Measurements from ENCODE around the gene SUSD6. TPM values are rescaled to one million over a fixed set of nuclear protein-coding genes. Genes with fewer than 3 reads are reported as not detected.

SUSD6 gene
- total RNA-seq, 1 experiment from 2014 or later: 3.7 TPM

- no peaks in the 10 kb centered on the region for H4K20me1 ChIP-seq (ENCODE audit: control insufficient read depth, insufficient read depth, insufficient read length)
- H3K4me1 Mint-ChIP-seq: peaks cover 21 to 23% of the 10 kb centered on the region in 2 experiments
- no peak overlapping the region for H3K14ac ChIP-seq (ENCODE audit: insufficient read depth, low read length)
- WGBS (ENCODE audit: extremely low coverage, insufficient read length, low lambda C conversion rate): no CpG with 5 or more reads among the region's 4 CpGs
- H3K4ac ChIP-seq (ENCODE audit: low read depth, low read length): no peak overlapping the region
- no peak overlapping the region for H4K8ac ChIP-seq (replicated peaks; ENCODE audit: insufficient read length, low read depth, low read length)
- H2BK20ac ChIP-seq (ENCODE audit: low read depth, low read length, poor library complexity, severe bottlenecking): no peak overlapping the region
- H3K36me3 Mint-ChIP-seq (ENCODE audit: insufficient read depth in 1 of 3, low read depth in 3 of 3): no peaks in the 10 kb centered on the region
- no peak overlapping the region for H3K18ac ChIP-seq (ENCODE audit: insufficient read length, low read depth, low read length)
- H2AFZ ChIP-seq (ENCODE audit: low read length): no peak overlapping the region
- H3K27me3 Mint-ChIP-seq (ENCODE audit: low read depth): no peaks in the 10 kb centered on the region
- no peak overlapping the region for H2BK15ac ChIP-seq (ENCODE audit: low read depth, low read length)
- no peaks in the 10 kb centered on the region for H3K27me3 ChIP-seq (ENCODE audit: insufficient read depth, low read length)
- no peak overlapping the region for H3K4me2 ChIP-seq (ENCODE audit: insufficient read depth, insufficient read length, low read length)
- no peak overlapping the region for H4K5ac ChIP-seq (ENCODE audit: insufficient read length, low read depth, low read length)
- no peak overlapping the region for H3K27ac ChIP-seq (ENCODE audit: insufficient read length, low read depth, low read length)
- no peak overlapping the region for H3T11ph ChIP-seq (ENCODE audit: low read length)
- no peak overlapping the region; a peak in 1 of 7 replicates for H3K27ac Mint-ChIP-seq
- DNase-seq: no peak
- H3K79me1 ChIP-seq (ENCODE audit: insufficient read depth, low read depth, low read length, poor library complexity, severe bottlenecking): no peaks in the 10 kb centered on the region
- no peak overlapping the region for H3K4me3 Mint-ChIP-seq
- TF ChIP-seq, protein P1, sequence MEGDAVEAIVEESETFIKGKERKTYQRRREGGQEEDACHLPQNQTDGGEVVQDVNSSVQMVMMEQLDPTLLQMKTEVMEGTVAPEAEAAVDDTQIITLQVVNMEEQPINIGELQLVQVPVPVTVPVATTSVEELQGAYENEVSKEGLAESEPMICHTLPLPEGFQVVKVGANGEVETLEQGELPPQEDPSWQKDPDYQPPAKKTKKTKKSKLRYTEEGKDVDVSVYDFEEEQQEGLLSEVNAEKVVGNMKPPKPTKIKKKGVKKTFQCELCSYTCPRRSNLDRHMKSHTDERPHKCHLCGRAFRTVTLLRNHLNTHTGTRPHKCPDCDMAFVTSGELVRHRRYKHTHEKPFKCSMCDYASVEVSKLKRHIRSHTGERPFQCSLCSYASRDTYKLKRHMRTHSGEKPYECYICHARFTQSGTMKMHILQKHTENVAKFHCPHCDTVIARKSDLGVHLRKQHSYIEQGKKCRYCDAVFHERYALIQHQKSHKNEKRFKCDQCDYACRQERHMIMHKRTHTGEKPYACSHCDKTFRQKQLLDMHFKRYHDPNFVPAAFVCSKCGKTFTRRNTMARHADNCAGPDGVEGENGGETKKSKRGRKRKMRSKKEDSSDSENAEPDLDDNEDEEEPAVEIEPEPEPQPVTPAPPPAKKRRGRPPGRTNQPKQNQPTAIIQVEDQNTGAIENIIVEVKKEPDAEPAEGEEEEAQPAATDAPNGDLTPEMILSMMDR (conservative IDR thresholded peaks at IDR 0.05): no peak
- no peaks in the 10 kb centered on the region for H3K9me3 ChIP-seq (ENCODE audit: control insufficient read depth, low read depth, low read length)
- no peaks in the 10 kb centered on the region for H3K79me2 ChIP-seq (ENCODE audit: insufficient read depth, low read length)
- no peak overlapping the region for H2BK120ac ChIP-seq (ENCODE audit: low read depth, low read length, poor library complexity, severe bottlenecking)
- no peak overlapping the region for H4K91ac ChIP-seq (ENCODE audit: insufficient read length, low read depth, low read length)
- H3K23me2 ChIP-seq (ENCODE audit: insufficient read length, low read depth, low read length, poor library complexity, severe bottlenecking): no peaks in the 10 kb centered on the region
- no peak overlapping the region for H2BK5ac ChIP-seq (ENCODE audit: insufficient read length, low read length)
- 0 out of 2 replicates have a peak, but pooled peaks cover 2% of the 10 kb centered on the region for H3K4me1 ChIP-seq (ENCODE audit: insufficient read depth, low read length)
- no peak overlapping the region for H3K9ac ChIP-seq (ENCODE audit: extremely low read depth, insufficient read length, low read length)
- no peak overlapping the region for H3K56ac ChIP-seq (ENCODE audit: insufficient read length, low read depth, low read length)
- no peak overlapping the region for H3K23ac ChIP-seq (ENCODE audit: insufficient read length, low read depth, low read length)
- H3K9me3 Mint-ChIP-seq: no peaks in the 10 kb centered on the region
- no peak overlapping the region for H2BK12ac ChIP-seq (ENCODE audit: insufficient read length, low read depth, low read length)
- no peak overlapping the region for H2AK5ac ChIP-seq (ENCODE audit: insufficient read length, low read length)
Observed at GRCh38 chr14:69687606-69688298, 76.4 kb downstream of the SUSD6 start.
